ENCODE results near the gene TSHZ2. TPM values are rescaled to one million over a fixed set of nuclear protein-coding genes. Genes with fewer than 3 reads are reported as not detected.

Gene TSHZ2
- total and polyA plus RNA-seq, 7 donors = 1.2 to 32.7 (median 14.0) TPM

- intact Hi-C loops (cut with DNase I) = no loop called here
- peaks cover 0 to 8% (median 4%) of the 10 kb centered on the region in 4 donors for H3K4me1 ChIP-seq
- H3K4me3 ChIP-seq = no peak overlapping the region
- H3K9me3 ChIP-seq = no peaks in the 10 kb centered on the region
- DNase-seq = no peak
- WGBS, 2 donors = 85 to 93% methylated on average over 6 of the region's 6 CpGs
- H3K27ac ChIP-seq = peak overlapping the region in 1 of 4 donors; percentile 21
- TF ChIP-seq CTCF (IDR thresholded peaks at IDR 0.05) (no peak), POLR2AphosphoS5 (IDR thresholded peaks at IDR 0.05) (no peak), POLR2A (IDR thresholded peaks at IDR 0.05) (no peak), EP300 (IDR thresholded peaks at IDR 0.05) (no peak)
- H3K36me3 ChIP-seq = no peaks in the 10 kb centered on the region
- H3K27me3 ChIP-seq = no peaks in the 10 kb centered on the region
Measured at GRCh38 chr20:52998268-52998667, 26.1 kb downstream of the TSHZ2 start.

GRCh38 chr20:52999040-52999439, 26.9 kb downstream of the TSHZ2 start:
- Histone ChIP-seq H3K36me3 (no peaks in the 10 kb centered on the region), H3K4me1 (no peaks in the 10 kb centered on the region), H3K27me3 (no peaks in the 10 kb centered on the region), H3K4me3 (no peak overlapping the region), H3K9me3 (no peaks in the 10 kb centered on the region), H3K27ac (peak overlapping the region in 1 of 4 donors; percentile 21)
- DNase-seq = no peak
- no peak for TF ChIP-seq POLR2AphosphoS5 (IDR thresholded peaks at IDR 0.05)
- no peak for TF ChIP-seq POLR2A (IDR thresholded peaks at IDR 0.05)
- TF ChIP-seq EP300 (IDR thresholded peaks at IDR 0.05) = no peak
- TF ChIP-seq CTCF (IDR thresholded peaks at IDR 0.05) = no peak
- WGBS, 2 donors = 68 to 71% methylated on average over 2 of the region's 2 CpGs
- intact Hi-C loops (cut with DNase I) = no loop called here

GRCh38 chr20:53001498-53002301, 29.5 kb downstream of the TSHZ2 start:
- Histone ChIP-seq H3K36me3 (no peaks in the 10 kb centered on the region), H3K27ac (peak overlapping the region in 3 of 4 donors; percentile 27 to 47 (median 27)), H3K4me1 (no peaks in the 10 kb centered on the region), H3K9me3 (no peaks in the 10 kb centered on the region), H3K27me3 (no peaks in the 10 kb centered on the region), H3K4me3 (no peak overlapping the region)
- WGBS, 2 donors = 50 to 62% methylated on average over 9 of the region's 9 CpGs
- intact Hi-C loops (cut with DNase I) = no loop called here
- DNase-seq = no peak
- no peak for TF ChIP-seq POLR2AphosphoS5 (IDR thresholded peaks at IDR 0.05)
- no peak for TF ChIP-seq POLR2A (IDR thresholded peaks at IDR 0.05)
- no peak for TF ChIP-seq CTCF (IDR thresholded peaks at IDR 0.05)
- no peak for TF ChIP-seq EP300 (IDR thresholded peaks at IDR 0.05)

- DNase-seq = no peak
- 66 to 82% methylated on average over 5 of the region's 5 CpGs for WGBS, 2 donors
- Histone ChIP-seq H3K27me3 (no peaks in the 10 kb centered on the region), H3K9me3 (no peaks in the 10 kb centered on the region), H3K27ac (peak overlapping the region in 3 of 4 donors; percentile 3 to 17 (median 6)), H3K4me3 (no peak overlapping the region), H3K4me1 (no peaks in the 10 kb centered on the region), H3K36me3 (no peaks in the 10 kb centered on the region)
- TF ChIP-seq POLR2A (IDR thresholded peaks at IDR 0.05) (no peak), POLR2AphosphoS5 (IDR thresholded peaks at IDR 0.05) (no peak), CTCF (IDR thresholded peaks at IDR 0.05) (no peak), EP300 (IDR thresholded peaks at IDR 0.05) (no peak)
- intact Hi-C loops (cut with DNase I) = no loop called here
Measured at GRCh38 chr20:53002786-53003185, 30.6 kb downstream of the TSHZ2 start.
